IMR-90 (cell line): ENCODE measurements around the gene TRPM3.

Experiments used
- CTCF ChIP-seq: conservative IDR thresholded peaks from 2 replicates; pipeline ENCODE4 v1.5.1; 2012; ENCODE audit warnings: mild to moderate bottlenecking, low read depth, low read length, improper control_type of control experiment
- MAFK ChIP-seq: IDR thresholded peaks from 2 replicates; pipeline ENCODE4 v1.6.1; 2012; ENCODE audit warnings: low read depth, low read length, improper control_type of control experiment
- MAZ ChIP-seq: IDR thresholded peaks from 2 replicates; pipeline ENCODE4 v1.6.1; 2012; ENCODE audit warnings: low read depth, mild to moderate bottlenecking, low read length, improper control_type of control experiment, moderate library complexity, borderline replicate concordance
- MXI1 ChIP-seq: IDR thresholded peaks from 2 replicates; pipeline ENCODE4 v1.6.1; 2012; ENCODE audit warnings: low read depth, mild to moderate bottlenecking, low read length, moderate library complexity, borderline replicate concordance
- POLR2A ChIP-seq: IDR thresholded peaks from 2 replicates; pipeline ENCODE4 v1.6.1; 2012; ENCODE audit warnings: mild to moderate bottlenecking, low read depth, low read length
- RAD21 ChIP-seq: IDR thresholded peaks from 2 replicates; pipeline ENCODE4 v1.6.1; 2012; ENCODE audit warnings: low read length, improper control_type of control experiment
- RCOR1 ChIP-seq: IDR thresholded peaks from 2 replicates; pipeline ENCODE4 v1.6.1; 2012; ENCODE audit warnings: mild to moderate bottlenecking, low read length, improper control_type of control experiment; ENCODE audit not compliant: insufficient replicate concordance
- RFX5 ChIP-seq: IDR thresholded peaks from 2 replicates; pipeline ENCODE4 v1.8.0; 2012; ENCODE audit warnings: low read depth, mild to moderate bottlenecking, low read length, moderate library complexity
- SMC3 ChIP-seq: fragments of 150-350 bp; IDR thresholded peaks from 2 replicates; pipeline ENCODE4 v1.6.1; 2016; ENCODE audit warnings: low read depth, mild to moderate bottlenecking, antibody characterized with exemption, low read length, moderate library complexity
- USF2 ChIP-seq: fragments of 150-350 bp; IDR thresholded peaks from 2 replicates; pipeline ENCODE4 v1.6.1; 2017; ENCODE audit warnings: mild to moderate bottlenecking, antibody characterized with exemption, low read length, low read depth

GRCh38 chr9:70917277-70917676, 204.1 kb downstream of the TRPM3 start:
- TF ChIP-seq CTCF (no peak), SMC3 (no peak), USF2 (no peak), RCOR1 (no peak), MAFK (no peak), POLR2A (no peak), MAZ (no peak), MXI1 (no peak), RAD21 (no peak), RFX5 (no peak)
